ENCODE results near the gene AMPD1.

DNA sequence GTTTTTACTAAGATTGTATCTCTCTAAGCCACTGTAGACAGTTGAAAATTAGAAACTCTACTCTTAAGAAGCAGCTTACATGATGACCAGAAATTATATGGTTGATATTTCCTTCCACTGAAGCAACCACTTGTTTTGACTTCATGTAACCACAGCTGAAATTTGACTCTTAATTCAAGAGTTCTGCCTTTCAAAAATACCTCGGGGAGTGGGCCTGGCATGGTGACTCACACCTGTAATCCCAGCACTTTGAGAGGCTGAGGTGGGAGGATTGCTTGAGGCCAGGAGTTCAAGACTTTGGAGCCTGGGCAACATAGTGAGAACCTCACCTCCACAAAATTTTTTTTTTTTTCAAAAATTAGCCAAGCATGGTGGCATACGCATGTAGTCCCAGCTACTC lies 4.3 kb downstream of the AMPD1 start:
- TF ChIP-seq CTCF (conservative IDR thresholded peaks at IDR 0.05; ENCODE audit: low read depth in 2 of 2) (no peak), EZH2phosphoT487 (IDR thresholded peaks at IDR 0.05; ENCODE audit: unreplicated experiment) (no peak), ETS1 (IDR thresholded peaks at IDR 0.05) (no peak), EZH2 (IDR thresholded peaks at IDR 0.05; ENCODE audit: low read depth, unreplicated experiment) (no peak), POLR2AphosphoS5 (IDR thresholded peaks at IDR 0.05; ENCODE audit: low read depth) (no peak), JUNB (IDR thresholded peaks at IDR 0.05; ENCODE audit: unreplicated experiment) (no peak), CREB1 (CRISPR knock-in tag; IDR thresholded peaks at IDR 0.05; ENCODE audit: low read depth) (no peak), STAT1 (IDR thresholded peaks at IDR 0.05; ENCODE audit: unreplicated experiment) (no peak), ZNF114 (CRISPR knock-in tag; IDR thresholded peaks at IDR 0.05) (no peak), ZNF331 (CRISPR knock-in tag; IDR thresholded peaks at IDR 0.05; ENCODE audit: low read depth) (no peak), NANOG (IDR thresholded peaks at IDR 0.05; ENCODE audit: borderline replicate concordance) (no peak)
- TF ChIP-seq, protein P1, sequence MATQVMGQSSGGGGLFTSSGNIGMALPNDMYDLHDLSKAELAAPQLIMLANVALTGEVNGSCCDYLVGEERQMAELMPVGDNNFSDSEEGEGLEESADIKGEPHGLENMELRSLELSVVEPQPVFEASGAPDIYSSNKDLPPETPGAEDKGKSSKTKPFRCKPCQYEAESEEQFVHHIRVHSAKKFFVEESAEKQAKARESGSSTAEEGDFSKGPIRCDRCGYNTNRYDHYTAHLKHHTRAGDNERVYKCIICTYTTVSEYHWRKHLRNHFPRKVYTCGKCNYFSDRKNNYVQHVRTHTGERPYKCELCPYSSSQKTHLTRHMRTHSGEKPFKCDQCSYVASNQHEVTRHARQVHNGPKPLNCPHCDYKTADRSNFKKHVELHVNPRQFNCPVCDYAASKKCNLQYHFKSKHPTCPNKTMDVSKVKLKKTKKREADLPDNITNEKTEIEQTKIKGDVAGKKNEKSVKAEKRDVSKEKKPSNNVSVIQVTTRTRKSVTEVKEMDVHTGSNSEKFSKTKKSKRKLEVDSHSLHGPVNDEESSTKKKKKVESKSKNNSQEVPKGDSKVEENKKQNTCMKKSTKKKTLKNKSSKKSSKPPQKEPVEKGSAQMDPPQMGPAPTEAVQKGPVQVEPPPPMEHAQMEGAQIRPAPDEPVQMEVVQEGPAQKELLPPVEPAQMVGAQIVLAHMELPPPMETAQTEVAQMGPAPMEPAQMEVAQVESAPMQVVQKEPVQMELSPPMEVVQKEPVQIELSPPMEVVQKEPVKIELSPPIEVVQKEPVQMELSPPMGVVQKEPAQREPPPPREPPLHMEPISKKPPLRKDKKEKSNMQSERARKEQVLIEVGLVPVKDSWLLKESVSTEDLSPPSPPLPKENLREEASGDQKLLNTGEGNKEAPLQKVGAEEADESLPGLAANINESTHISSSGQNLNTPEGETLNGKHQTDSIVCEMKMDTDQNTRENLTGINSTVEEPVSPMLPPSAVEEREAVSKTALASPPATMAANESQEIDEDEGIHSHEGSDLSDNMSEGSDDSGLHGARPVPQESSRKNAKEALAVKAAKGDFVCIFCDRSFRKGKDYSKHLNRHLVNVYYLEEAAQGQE (IDR thresholded peaks at IDR 0.05; ENCODE audit: unreplicated experiment), result no peak
- TF ChIP-seq, protein P2, sequence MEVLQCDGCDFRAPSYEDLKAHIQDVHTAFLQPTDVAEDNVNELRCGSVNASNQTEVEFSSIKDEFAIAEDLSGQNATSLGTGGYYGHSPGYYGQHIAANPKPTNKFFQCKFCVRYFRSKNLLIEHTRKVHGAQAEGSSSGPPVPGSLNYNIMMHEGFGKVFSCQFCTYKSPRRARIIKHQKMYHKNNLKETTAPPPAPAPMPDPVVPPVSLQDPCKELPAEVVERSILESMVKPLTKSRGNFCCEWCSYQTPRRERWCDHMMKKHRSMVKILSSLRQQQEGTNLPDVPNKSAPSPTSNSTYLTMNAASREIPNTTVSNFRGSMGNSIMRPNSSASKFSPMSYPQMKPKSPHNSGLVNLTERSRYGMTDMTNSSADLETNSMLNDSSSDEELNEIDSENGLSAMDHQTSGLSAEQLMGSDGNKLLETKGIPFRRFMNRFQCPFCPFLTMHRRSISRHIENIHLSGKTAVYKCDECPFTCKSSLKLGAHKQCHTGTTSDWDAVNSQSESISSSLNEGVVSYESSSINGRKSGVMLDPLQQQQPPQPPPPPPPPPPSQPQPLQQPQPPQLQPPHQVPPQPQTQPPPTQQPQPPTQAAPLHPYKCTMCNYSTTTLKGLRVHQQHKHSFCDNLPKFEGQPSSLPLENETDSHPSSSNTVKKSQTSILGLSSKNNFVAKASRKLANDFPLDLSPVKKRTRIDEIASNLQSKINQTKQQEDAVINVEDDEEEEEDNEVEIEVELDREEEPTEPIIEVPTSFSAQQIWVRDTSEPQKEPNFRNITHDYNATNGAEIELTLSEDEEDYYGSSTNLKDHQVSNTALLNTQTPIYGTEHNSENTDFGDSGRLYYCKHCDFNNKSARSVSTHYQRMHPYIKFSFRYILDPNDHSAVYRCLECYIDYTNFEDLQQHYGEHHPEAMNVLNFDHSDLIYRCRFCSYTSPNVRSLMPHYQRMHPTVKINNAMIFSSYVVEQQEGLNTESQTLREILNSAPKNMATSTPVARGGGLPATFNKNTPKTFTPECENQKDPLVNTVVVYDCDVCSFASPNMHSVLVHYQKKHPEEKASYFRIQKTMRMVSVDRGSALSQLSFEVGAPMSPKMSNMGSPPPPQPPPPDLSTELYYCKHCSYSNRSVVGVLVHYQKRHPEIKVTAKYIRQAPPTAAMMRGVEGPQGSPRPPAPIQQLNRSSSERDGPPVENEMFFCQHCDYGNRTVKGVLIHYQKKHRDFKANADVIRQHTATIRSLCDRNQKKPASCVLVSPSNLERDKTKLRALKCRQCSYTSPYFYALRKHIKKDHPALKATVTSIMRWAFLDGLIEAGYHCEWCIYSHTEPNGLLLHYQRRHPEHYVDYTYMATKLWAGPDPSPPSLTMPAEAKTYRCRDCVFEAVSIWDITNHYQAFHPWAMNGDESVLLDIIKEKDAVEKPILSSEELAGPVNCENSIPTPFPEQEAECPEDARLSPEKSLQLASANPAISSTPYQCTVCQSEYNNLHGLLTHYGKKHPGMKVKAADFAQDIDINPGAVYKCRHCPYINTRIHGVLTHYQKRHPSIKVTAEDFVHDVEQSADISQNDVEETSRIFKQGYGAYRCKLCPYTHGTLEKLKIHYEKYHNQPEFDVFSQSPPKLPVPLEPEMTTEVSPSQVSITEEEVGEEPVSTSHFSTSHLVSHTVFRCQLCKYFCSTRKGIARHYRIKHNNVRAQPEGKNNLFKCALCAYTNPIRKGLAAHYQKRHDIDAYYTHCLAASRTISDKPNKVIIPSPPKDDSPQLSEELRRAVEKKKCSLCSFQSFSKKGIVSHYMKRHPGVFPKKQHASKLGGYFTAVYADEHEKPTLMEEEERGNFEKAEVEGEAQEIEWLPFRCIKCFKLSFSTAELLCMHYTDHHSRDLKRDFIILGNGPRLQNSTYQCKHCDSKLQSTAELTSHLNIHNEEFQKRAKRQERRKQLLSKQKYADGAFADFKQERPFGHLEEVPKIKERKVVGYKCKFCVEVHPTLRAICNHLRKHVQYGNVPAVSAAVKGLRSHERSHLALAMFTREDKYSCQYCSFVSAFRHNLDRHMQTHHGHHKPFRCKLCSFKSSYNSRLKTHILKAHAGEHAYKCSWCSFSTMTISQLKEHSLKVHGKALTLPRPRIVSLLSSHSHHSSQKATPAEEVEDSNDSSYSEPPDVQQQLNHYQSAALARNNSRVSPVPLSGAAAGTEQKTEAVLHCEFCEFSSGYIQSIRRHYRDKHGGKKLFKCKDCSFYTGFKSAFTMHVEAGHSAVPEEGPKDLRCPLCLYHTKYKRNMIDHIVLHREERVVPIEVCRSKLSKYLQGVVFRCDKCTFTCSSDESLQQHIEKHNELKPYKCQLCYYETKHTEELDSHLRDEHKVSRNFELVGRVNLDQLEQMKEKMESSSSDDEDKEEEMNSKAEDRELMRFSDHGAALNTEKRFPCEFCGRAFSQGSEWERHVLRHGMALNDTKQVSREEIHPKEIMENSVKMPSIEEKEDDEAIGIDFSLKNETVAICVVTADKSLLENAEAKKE (CRISPR knock-in tag; IDR thresholded peaks at IDR 0.05), result no peak
